ENCODE data around the gene RNPS1. TPM values are rescaled to one million over a fixed set of nuclear protein-coding genes. Genes with fewer than 3 reads are reported as not detected.

The RNPS1 gene
- total and polyA plus RNA-seq, 4 donors = 95.5 to 101 (median 97.4) TPM

DNA sequence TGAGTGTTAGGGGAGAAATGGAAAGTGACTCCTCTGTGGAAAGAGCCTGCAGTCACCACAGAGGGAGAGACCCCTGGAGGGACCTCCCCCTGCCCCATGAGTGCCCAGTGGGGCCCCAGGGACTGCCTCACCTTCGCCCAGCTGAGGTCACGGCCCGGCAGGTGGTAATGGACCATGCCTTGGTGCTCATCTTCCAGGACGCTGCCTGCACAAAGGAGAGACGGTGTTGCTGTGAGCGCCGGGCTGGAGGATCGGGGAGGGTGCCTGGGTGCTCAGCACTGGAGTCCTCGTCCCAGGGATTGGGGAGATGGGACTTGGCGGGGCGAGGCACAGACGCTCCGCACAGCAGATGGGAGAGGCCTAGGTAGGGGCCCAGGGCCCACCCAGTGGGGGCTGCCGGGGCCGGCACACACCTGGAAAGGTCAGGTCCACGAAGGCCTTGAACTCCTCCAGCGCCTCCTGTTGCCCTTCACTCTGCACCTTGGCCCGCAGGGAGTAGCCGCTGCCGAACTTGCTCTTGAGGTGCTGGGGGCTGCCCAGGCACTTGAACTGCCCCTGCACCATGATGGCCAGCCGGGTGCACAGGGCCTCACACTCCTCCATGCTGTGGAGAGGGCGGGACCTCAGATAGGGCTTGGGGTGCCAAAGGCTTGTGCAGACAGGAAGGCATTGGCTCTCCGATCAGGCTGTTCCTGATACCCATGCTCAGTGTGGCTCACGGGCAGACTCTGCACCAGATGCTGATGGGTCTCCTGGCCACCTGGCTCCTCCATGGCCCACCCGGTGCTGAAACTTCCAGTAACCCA lies 9.7 kb upstream of the RNPS1 start:
- WGBS, 2 donors = 90 to 92% methylated on average over 25 of the region's 25 CpGs
- Histone ChIP-seq H3K36me3 (ENCODE audit: control insufficient read depth in 1 of 2, insufficient read depth in 2 of 2, low read length in 1 of 2) (no peaks in the 10 kb centered on the region), H3K4me1 (ENCODE audit: control insufficient read depth in 1 of 2, insufficient read depth in 2 of 2, low read length in 2 of 2) (no peaks in the 10 kb centered on the region), H3K4me3 (ENCODE audit: low read length in 2 of 2) (no peak overlapping the region), H3K27me3 (ENCODE audit: control insufficient read depth in 1 of 2, insufficient read depth in 2 of 2, low read length in 1 of 2) (no peaks in the 10 kb centered on the region), H3K27ac (ENCODE audit: low read depth in 1 of 2, low read length in 2 of 2) (no peak overlapping the region), H3K9me3 (ENCODE audit: control insufficient read depth, low read length) (no peaks in the 10 kb centered on the region)
- DNase-seq (no peak), ATAC-seq (ENCODE audit: low FRiP score) (no peak)
- intact Hi-C loops (cut with DNase I) = no loop called here

DNA sequence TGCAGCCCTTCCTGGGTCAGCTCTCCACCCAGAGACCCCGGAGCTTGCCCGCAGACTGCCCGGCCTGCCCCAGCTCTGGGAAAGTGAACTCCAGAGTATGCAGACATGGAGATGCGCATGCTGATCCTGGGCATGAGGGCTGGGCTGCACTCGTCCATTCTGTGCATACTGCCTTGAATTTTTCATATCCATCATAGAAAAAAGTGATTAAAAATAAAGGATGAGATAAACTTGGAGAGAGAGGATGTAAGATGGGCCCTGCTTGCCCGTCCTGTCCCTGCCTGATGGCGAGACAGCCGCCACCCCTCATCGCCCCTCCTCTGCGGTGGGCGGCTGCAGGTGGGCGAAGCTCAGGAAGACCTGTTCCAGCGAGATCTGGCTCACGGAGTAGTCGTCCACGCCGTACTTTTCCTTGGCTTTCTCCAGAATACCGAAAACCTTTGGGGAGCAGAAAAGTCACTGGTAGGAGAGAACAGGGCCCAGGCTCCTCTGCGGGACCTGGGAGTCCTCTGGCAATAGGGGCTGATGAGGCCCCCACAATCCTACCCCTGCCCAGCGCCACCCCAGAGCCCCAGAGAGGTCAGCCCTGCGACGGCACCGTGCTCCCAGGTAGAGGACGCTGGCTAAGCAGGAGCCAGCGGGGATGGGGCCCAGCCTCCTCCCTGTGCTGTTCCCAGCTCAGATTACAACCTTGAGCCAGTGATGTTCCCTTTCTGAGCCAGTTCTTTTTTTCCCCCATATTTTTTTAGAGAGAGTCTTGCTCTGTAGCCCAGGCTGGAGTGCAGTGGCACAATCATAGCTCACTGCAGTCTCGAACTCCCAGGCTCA lies 8.7 kb upstream of the RNPS1 start:
- WGBS, 2 donors = 79 to 83% methylated on average over 26 of the region's 26 CpGs
- no peaks in the 10 kb centered on the region for H3K36me3 ChIP-seq (ENCODE audit: control insufficient read depth in 1 of 2, insufficient read depth in 2 of 2, low read length in 1 of 2)

DNA sequence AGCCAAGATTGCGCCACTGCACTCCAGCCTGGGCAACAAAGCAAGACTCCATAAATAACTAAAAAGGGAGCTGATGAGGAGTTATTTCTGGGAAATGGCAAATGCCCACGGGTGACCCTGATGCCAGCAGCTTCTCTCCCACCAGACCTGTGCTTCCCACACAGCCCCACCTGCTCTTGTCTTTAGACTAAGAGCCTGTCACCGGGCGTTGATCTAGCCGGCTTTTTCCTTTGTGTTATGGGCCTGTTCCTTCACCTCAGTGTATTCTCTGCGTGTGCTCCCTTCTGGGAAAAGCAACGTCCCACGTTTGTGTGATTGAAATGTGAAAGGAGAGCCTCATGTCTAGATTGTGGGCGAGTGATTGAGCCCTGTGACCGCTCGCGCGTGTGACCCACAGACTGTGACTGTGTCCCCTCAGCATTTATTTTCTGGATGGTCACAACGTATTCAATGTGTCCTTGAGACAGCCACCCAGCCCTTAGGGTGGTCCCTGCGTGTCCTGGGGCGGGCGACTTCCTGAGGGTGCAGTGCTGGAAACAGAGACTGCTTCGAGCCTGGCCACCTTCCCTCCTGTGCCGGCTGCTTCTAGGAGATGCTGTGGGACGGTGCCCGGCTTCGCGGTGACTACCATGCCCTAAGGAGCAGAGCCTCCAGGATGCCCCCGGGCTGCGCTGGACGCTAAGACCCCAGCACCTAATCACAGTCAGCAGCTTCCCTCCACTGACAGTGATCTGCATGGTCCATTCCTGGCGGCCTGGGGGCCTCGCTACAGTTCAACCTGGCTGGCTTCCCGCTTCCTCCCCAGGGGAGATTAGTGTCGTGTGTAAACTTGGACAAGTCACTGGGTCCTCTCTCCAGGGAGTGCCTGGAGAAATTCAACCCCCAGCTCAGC lies 7.8 kb upstream of the RNPS1 start:
- intact Hi-C loops (cut with DNase I) = no loop called here
- no peak for ATAC-seq (ENCODE audit: low FRiP score)
- H3K36me3 ChIP-seq (ENCODE audit: control insufficient read depth in 1 of 2, insufficient read depth in 2 of 2, low read length in 1 of 2) = no peaks in the 10 kb centered on the region

More for the DNA sequence above, 8.7 kb upstream of the RNPS1 start:
- intact Hi-C loops (cut with DNase I) = no loop called here
- ATAC-seq (ENCODE audit: low FRiP score) = no peak
- Histone ChIP-seq H3K4me1 (ENCODE audit: control insufficient read depth in 1 of 2, insufficient read depth in 2 of 2, low read length in 2 of 2) (no peaks in the 10 kb centered on the region), H3K27me3 (ENCODE audit: control insufficient read depth in 1 of 2, insufficient read depth in 2 of 2, low read length in 1 of 2) (no peaks in the 10 kb centered on the region), H3K9me3 (ENCODE audit: control insufficient read depth, low read length) (no peaks in the 10 kb centered on the region), H3K4me3 (ENCODE audit: low read length in 2 of 2) (no peak overlapping the region), H3K27ac (ENCODE audit: low read depth in 1 of 2, low read length in 2 of 2) (no peak overlapping the region)
- no peak for DNase-seq

DNA sequence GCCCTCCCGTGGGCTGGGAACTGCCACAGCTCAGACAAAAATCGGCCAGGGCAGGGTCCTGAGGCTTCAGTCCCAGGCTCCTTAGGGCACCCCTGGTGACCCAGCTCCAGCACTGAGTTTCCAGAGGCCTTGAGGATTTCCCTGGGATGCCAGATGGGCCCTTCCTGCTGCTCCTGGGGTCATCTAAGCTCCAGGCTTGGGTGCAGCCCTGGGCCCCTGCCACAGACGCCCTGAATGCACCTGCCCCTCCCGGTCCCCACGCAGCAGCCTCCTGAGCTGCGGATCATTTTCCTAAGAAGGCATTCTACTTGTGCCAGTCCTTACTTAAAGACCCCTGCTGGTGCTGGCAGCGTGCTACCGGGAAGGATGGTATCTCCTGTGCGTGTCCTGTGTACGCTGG lies 6.0 kb upstream of the RNPS1 start:
- no peaks in the 10 kb centered on the region for H3K36me3 ChIP-seq (ENCODE audit: control insufficient read depth in 1 of 2, insufficient read depth in 2 of 2, low read length in 1 of 2)
- H3K9me3 ChIP-seq (ENCODE audit: control insufficient read depth, low read length) = no peaks in the 10 kb centered on the region
- H3K27ac ChIP-seq (ENCODE audit: low read depth in 1 of 2, low read length in 2 of 2) = no peak overlapping the region
- DNase-seq (no peak), ATAC-seq (ENCODE audit: low FRiP score) (no peak)
- intact Hi-C loops (cut with DNase I) = no loop called here
- WGBS, 2 donors = 79 to 85% methylated on average over 10 of the region's 10 CpGs
- no peaks in the 10 kb centered on the region for H3K4me1 ChIP-seq (ENCODE audit: control insufficient read depth in 1 of 2, insufficient read depth in 2 of 2, low read length in 2 of 2)
- no peak overlapping the region for H3K4me3 ChIP-seq (ENCODE audit: low read length in 2 of 2)
- no peaks in the 10 kb centered on the region for H3K27me3 ChIP-seq (ENCODE audit: control insufficient read depth in 1 of 2, insufficient read depth in 2 of 2, low read length in 1 of 2)

More for the DNA sequence above, 7.8 kb upstream of the RNPS1 start:
- 75 to 78% methylated on average over 30 of the region's 30 CpGs for WGBS, 2 donors
- no peaks in the 10 kb centered on the region for H3K27me3 ChIP-seq (ENCODE audit: control insufficient read depth in 1 of 2, insufficient read depth in 2 of 2, low read length in 1 of 2)
- DNase-seq = no peak
- H3K9me3 ChIP-seq (ENCODE audit: control insufficient read depth, low read length) = no peaks in the 10 kb centered on the region
- H3K27ac ChIP-seq (ENCODE audit: low read depth in 1 of 2, low read length in 2 of 2) = no peak overlapping the region
- H3K4me3 ChIP-seq (ENCODE audit: low read length in 2 of 2) = no peak overlapping the region
- no peaks in the 10 kb centered on the region for H3K4me1 ChIP-seq (ENCODE audit: control insufficient read depth in 1 of 2, insufficient read depth in 2 of 2, low read length in 2 of 2)

DNA sequence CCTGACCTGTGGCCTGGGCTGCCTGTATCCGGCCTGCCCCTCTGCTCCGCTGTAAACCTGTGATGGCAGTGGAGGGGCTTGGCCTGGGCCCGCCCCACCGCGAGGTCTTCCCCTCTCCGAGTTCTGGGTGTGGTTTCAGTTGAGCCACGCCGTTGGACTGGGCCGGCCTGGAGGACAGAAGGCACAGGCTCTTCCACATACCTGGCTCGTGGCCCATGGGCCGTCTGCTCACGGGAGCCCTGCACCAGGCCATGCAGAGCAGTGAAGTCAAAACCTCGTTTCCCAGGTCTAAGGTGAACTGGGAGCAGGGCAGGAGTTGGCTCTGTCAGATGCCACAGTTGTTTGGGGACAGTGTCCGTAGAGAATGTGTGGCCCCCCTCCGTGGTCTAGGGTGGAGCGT lies 5.6 kb upstream of the RNPS1 start:
- intact Hi-C loops (cut with DNase I) = no loop called here
- no peak for ATAC-seq (ENCODE audit: low FRiP score)
- 78 to 83% methylated on average over 16 of the region's 16 CpGs for WGBS, 2 donors

DNA sequence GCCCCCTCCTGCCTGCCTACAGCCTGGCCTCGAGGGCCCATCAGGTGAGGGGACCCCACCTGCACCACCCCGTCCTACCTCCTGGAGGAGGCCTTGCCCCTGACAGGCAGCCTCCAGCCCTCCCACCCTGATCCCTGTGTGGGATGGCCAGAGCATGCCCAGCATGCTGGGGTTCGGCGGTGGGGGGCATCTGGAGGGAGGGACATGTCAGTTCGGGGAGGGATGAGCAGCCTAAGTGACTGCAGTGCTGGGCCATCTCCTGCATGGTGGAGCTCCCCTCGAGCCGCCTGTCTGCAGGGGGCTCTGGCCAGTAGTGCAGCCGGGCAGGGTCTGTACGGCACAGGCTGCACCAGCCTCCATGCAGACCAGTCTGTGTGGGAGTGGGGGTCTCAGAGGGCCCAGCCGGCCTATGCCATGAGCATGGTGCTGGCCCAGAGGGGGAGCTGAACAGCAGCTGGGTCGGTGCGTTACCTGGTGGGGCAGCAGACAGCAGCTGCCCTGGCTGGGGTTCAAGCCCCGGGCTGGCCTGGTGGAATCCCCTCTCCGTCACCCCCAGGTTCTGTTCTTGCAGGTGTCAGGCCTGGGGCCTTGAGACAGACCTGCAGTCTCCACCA lies 4.0 kb upstream of the RNPS1 start:
- intact Hi-C loops (cut with DNase I) = no loop called here
- Histone ChIP-seq H3K27ac (ENCODE audit: low read depth in 1 of 2, low read length in 2 of 2) (no peak overlapping the region), H3K4me3 (ENCODE audit: low read length in 2 of 2) (no peak overlapping the region), H3K36me3 (ENCODE audit: control insufficient read depth in 1 of 2, insufficient read depth in 2 of 2, low read length in 1 of 2) (no peaks in the 10 kb centered on the region), H3K9me3 (ENCODE audit: control insufficient read depth, low read length) (no peaks in the 10 kb centered on the region), H3K27me3 (ENCODE audit: control insufficient read depth in 1 of 2, insufficient read depth in 2 of 2, low read length in 1 of 2) (no peaks in the 10 kb centered on the region), H3K4me1 (ENCODE audit: control insufficient read depth in 1 of 2, insufficient read depth in 2 of 2, low read length in 2 of 2) (no peaks in the 10 kb centered on the region)
- ATAC-seq (ENCODE audit: low FRiP score) (no peak), DNase-seq (no peak)
- WGBS, 2 donors = 86 to 88% methylated on average over 14 of the region's 14 CpGs

More for the DNA sequence above, 5.6 kb upstream of the RNPS1 start:
- Histone ChIP-seq H3K9me3 (ENCODE audit: control insufficient read depth, low read length) (no peaks in the 10 kb centered on the region), H3K4me3 (ENCODE audit: low read length in 2 of 2) (no peak overlapping the region), H3K27ac (ENCODE audit: low read depth in 1 of 2, low read length in 2 of 2) (no peak overlapping the region), H3K36me3 (ENCODE audit: control insufficient read depth in 1 of 2, insufficient read depth in 2 of 2, low read length in 1 of 2) (no peaks in the 10 kb centered on the region), H3K4me1 (ENCODE audit: control insufficient read depth in 1 of 2, insufficient read depth in 2 of 2, low read length in 2 of 2) (no peaks in the 10 kb centered on the region), H3K27me3 (ENCODE audit: control insufficient read depth in 1 of 2, insufficient read depth in 2 of 2, low read length in 1 of 2) (no peaks in the 10 kb centered on the region)
- DNase-seq = no peak

DNA sequence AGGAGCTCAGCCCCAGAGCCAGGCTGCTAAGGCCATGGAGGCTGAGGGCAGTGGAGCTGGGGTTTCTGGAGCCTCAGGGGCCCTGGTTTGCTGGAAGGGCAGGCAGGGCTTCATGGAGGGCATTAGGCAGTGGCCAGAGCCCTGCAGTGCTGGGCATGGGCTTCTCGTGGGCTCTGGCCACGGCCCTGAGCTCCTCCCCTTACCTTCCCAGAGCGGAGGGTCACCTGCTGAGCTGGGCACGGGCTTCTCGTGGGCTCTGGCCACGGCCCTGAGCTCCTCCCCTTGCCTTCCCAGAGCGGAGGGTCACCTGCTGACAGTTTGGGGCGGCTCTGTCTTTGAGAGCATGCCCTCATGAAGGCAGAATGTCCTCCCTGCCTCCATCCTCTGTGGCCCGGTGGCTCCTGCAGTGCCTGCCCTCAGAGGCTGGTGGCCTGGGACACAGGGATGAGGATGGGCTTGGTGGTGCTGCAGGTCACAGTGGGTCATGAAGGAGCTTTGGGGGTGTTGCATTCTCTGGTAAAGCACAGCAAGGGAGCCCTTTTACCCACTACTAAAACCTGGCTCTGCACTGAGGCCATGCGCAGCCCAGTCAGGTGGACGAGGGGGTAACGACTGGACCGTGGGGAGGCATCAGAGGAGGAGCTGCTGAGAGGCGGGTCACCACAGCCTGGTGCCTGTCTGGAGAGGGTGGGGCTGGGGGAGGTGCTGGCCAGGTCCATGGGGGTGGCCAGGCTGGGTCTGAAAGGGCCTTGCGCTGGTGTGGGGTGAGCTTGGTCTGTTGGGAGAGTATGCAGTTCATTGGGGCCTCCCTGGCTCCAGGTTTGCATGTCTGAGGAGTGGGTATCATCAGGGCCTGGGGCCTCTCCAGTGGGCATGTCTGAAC lies 2.9 kb upstream of the RNPS1 start:
- Histone ChIP-seq H3K4me1 (ENCODE audit: control insufficient read depth in 1 of 2, insufficient read depth in 2 of 2, low read length in 2 of 2) (no peaks in the 10 kb centered on the region), H3K27ac (ENCODE audit: low read depth in 1 of 2, low read length in 2 of 2) (no peak overlapping the region), H3K36me3 (ENCODE audit: control insufficient read depth in 1 of 2, insufficient read depth in 2 of 2, low read length in 1 of 2) (no peaks in the 10 kb centered on the region), H3K9me3 (ENCODE audit: control insufficient read depth, low read length) (no peaks in the 10 kb centered on the region), H3K4me3 (ENCODE audit: low read length in 2 of 2) (no peak overlapping the region), H3K27me3 (ENCODE audit: control insufficient read depth in 1 of 2, insufficient read depth in 2 of 2, low read length in 1 of 2) (no peaks in the 10 kb centered on the region)
- ATAC-seq (ENCODE audit: low FRiP score) = no peak
- intact Hi-C loops (cut with DNase I) = no loop called here
- WGBS, 2 donors = 79 to 83% methylated on average over 15 of the region's 15 CpGs
- DNase-seq = no peak

Measured in aorta (tissue), 5 donors.